Kidney epithelial cell (primary cell): Measurements from ENCODE around the gene CLEC14A. TPM values are rescaled to one million over a fixed set of nuclear protein-coding genes. Genes with fewer than 3 reads are reported as not detected.

Source experiments
- DNase-seq: peaks from one replicate; pipeline ENCODE4 v3.0.0-alpha.2; 2010; ENCODE audit warnings: low read depth
- H3K27me3 ChIP-seq: 2 replicates; pipeline ENCODE4 v1.6.0; 2011; ENCODE audit warnings: low read length; ENCODE audit not compliant: control insufficient read depth, insufficient read depth
- H3K36me3 ChIP-seq: 2 replicates; pipeline ENCODE4 v1.5.1; 2011; ENCODE audit warnings: low read length; ENCODE audit not compliant: control insufficient read depth, insufficient read depth
- H3K4me3 ChIP-seq: 2 replicates; pipeline ENCODE4 v1.5.1; 2011; ENCODE audit warnings: low read depth, mild to moderate bottlenecking, control low read depth, low read length
- CTCF ChIP-seq: IDR thresholded peaks from 2 replicates; pipeline ENCODE4 v1.5.1; 2011; ENCODE audit warnings: mild to moderate bottlenecking, moderate library complexity, low read length, control low read depth, inconsistent platforms; ENCODE audit not compliant: insufficient read depth, poor library complexity, severe bottlenecking
- total RNA-seq: library from RNA; depleted of rRNA; stranded (reverse); fragments of >200 nt; gene quantifications from 2 replicates; pipeline ENCODE4 v1.2.3, GENCODE V29; 2015

CLEC14A gene
- total RNA-seq, 1 donor from 2014 or later, result 0.58 TPM

- no peak for TF ChIP-seq CTCF
- Histone ChIP-seq H3K4me3 (no peak overlapping the region), H3K27me3 (no peaks in the 10 kb centered on the region), H3K36me3 (no peaks in the 10 kb centered on the region)
- no peak for DNase-seq
Observed at GRCh38 chr14:38224338-38224737, 31.6 kb downstream of the CLEC14A start.

- TF ChIP-seq CTCF, result no peak
- H3K36me3 ChIP-seq, result no peaks in the 10 kb centered on the region
Observed at GRCh38 chr14:38221077-38221476, 34.8 kb downstream of the CLEC14A start.

GRCh38 chr14:38217553-38217952 is 38.3 kb downstream of the CLEC14A start:
- H3K36me3 ChIP-seq, result no peaks in the 10 kb centered on the region
- no peak overlapping the region for H3K4me3 ChIP-seq
- no peaks in the 10 kb centered on the region for H3K27me3 ChIP-seq
- no peak for DNase-seq
- TF ChIP-seq CTCF, result no peak

More at GRCh38 chr14:38221077-38221476, 34.8 kb downstream of the CLEC14A start:
- no peak for DNase-seq
- no peaks in the 10 kb centered on the region for H3K27me3 ChIP-seq
- no peak overlapping the region for H3K4me3 ChIP-seq

GRCh38 chr14:38213001-38213400 is 42.9 kb downstream of the CLEC14A start:
- H3K36me3 ChIP-seq, result no peaks in the 10 kb centered on the region
- DNase-seq, result no peak
- no peak overlapping the region for H3K4me3 ChIP-seq
- H3K27me3 ChIP-seq, result peaks cover 22% of the 10 kb centered on the region
- TF ChIP-seq CTCF, result no peak

GRCh38 chr14:38212111-38212510 is 43.8 kb downstream of the CLEC14A start:
- Histone ChIP-seq H3K36me3 (no peaks in the 10 kb centered on the region), H3K27me3 (peaks cover 24% of the 10 kb centered on the region), H3K4me3 (no peak overlapping the region)
- DNase-seq, result no peak
- TF ChIP-seq CTCF, result no peak

- no peak for TF ChIP-seq CTCF
- Histone ChIP-seq H3K4me3 (peak overlapping the region; percentile 2), H3K27me3 (peaks cover 24% of the 10 kb centered on the region), H3K36me3 (no peaks in the 10 kb centered on the region)
- no peak for DNase-seq
Observed at GRCh38 chr14:38211255-38211735, 44.6 kb downstream of the CLEC14A start.
